ENCODE results near the gene ALDH1B1.

Gene ALDH1B1

GRCh38 chr9:38423973-38424843 lies 31.7 kb downstream of the ALDH1B1 start, which contains the start of gene IGFBPL1:
Gene IGFBPL1, minus strand, starts transcription at chr9:38424454. Its CDS starts 30 bp downstream, at chr9:38424424.
- Histone ChIP-seq H3K27ac (ENCODE audit: low read length) (no peak within 1 kb of the TSS), H3K4me3 (ENCODE audit: low read length) (peak within 1 kb of the TSS; percentile 47), H3K36me3 (ENCODE audit: control insufficient read depth, insufficient read depth, low read length) (no peaks in the 10 kb centered on the region), H3K4me1 (ENCODE audit: control insufficient read depth, insufficient read depth, low read length) (peaks cover 5% of the 10 kb centered on the region), H3K9me3 (ENCODE audit: control insufficient read depth, insufficient read depth, low read length) (no peaks in the 10 kb centered on the region), H3K27me3 (ENCODE audit: control insufficient read depth, insufficient read depth, low read length) (peaks cover 12% of the 10 kb centered on the region; the same call in 1 of the 2 replicates)
- no CpG with 5 or more reads among the region's 115 CpGs for WGBS (ENCODE audit: insufficient coverage, insufficient read length)
- no peak for DNase-seq (ENCODE audit: low read depth, low spot score)

DNA sequence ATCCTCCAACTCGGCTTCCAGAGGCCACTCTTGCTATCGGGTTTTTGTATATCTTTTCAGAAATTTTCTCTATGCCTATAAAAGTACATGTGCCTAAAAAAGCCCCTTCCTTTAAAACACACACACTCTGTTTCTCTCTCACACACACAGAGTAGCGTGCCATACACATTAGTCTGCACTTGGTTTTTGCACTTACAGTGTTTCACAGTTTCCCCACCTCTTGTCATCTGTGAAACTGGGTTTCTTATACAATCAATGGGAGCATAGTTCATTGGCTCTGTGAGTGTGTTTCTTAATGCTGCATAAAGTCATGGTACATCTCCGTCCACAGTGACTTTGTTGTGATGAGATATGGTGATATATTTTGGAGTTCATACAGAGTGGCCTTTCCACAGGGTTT lies 32.4 kb downstream of the ALDH1B1 start:
- no peaks in the 10 kb centered on the region for H3K9me3 ChIP-seq (ENCODE audit: control insufficient read depth, insufficient read depth, low read length)
- H3K27ac ChIP-seq (ENCODE audit: low read length): no peak overlapping the region
- WGBS (ENCODE audit: insufficient coverage, insufficient read length): no CpG with 5 or more reads among the region's 4 CpGs
- peaks cover 12% of the 10 kb centered on the region; the same call in 1 of the 2 replicates for H3K27me3 ChIP-seq (ENCODE audit: control insufficient read depth, insufficient read depth, low read length)
- peaks cover 5% of the 10 kb centered on the region for H3K4me1 ChIP-seq (ENCODE audit: control insufficient read depth, insufficient read depth, low read length)
- H3K4me3 ChIP-seq (ENCODE audit: low read length): no peak overlapping the region
- H3K36me3 ChIP-seq (ENCODE audit: control insufficient read depth, insufficient read depth, low read length): no peaks in the 10 kb centered on the region
- no peak for DNase-seq (ENCODE audit: low read depth, low spot score)

DNA sequence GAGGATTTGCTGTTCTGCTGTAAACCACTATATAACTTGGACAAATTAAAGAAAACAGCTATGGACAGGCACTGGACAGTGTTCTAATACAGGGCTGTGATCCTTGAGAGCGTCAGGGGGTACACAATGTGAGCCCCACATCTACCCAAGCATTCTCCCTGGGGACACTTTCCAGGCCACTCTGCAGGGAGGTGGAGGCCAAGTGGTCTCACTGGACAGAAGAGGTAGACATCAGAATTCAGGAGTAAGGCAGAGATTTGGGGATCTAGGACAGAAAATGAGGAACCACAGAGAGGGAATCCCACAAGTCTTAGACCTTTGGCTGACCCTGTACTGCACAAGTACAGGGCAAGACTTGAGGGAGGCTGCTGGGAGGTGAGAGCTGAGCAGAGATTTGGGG lies 35.6 kb downstream of the ALDH1B1 start:
- DNase-seq (ENCODE audit: low read depth, low spot score): no peak
- no peak overlapping the region for H3K27ac ChIP-seq (ENCODE audit: low read length)
- H3K9me3 ChIP-seq (ENCODE audit: control insufficient read depth, insufficient read depth, low read length): no peaks in the 10 kb centered on the region
- no peaks in the 10 kb centered on the region for H3K36me3 ChIP-seq (ENCODE audit: control insufficient read depth, insufficient read depth, low read length)
- peaks cover 12% of the 10 kb centered on the region; the same call in 1 of the 2 replicates for H3K27me3 ChIP-seq (ENCODE audit: control insufficient read depth, insufficient read depth, low read length)
- WGBS (ENCODE audit: insufficient coverage, insufficient read length): no CpG with 5 or more reads among the region's 1 CpG
- H3K4me3 ChIP-seq (ENCODE audit: low read length): no peak overlapping the region
- H3K4me1 ChIP-seq (ENCODE audit: control insufficient read depth, insufficient read depth, low read length): peaks cover 2% of the 10 kb centered on the region; the same call in 1 of the 2 replicates

GRCh38 chr9:38431116-38431515 lies 38.6 kb downstream of the ALDH1B1 start:
- no peak for DNase-seq (ENCODE audit: low read depth, low spot score)
- no peaks in the 10 kb centered on the region for H3K4me1 ChIP-seq (ENCODE audit: control insufficient read depth, insufficient read depth, low read length)
- no peaks in the 10 kb centered on the region for H3K27me3 ChIP-seq (ENCODE audit: control insufficient read depth, insufficient read depth, low read length)
- H3K27ac ChIP-seq (ENCODE audit: low read length): no peak overlapping the region
- H3K9me3 ChIP-seq (ENCODE audit: control insufficient read depth, insufficient read depth, low read length): no peaks in the 10 kb centered on the region
- no peaks in the 10 kb centered on the region for H3K36me3 ChIP-seq (ENCODE audit: control insufficient read depth, insufficient read depth, low read length)
- no peak overlapping the region for H3K4me3 ChIP-seq (ENCODE audit: low read length)
- WGBS (ENCODE audit: insufficient coverage, insufficient read length): no CpG with 5 or more reads among the region's 4 CpGs

GRCh38 chr9:38432922-38433510 lies 40.5 kb downstream of the ALDH1B1 start:
- DNase-seq (ENCODE audit: low read depth, low spot score): no peak
- Histone ChIP-seq H3K27ac (ENCODE audit: low read length) (no peak overlapping the region), H3K4me3 (ENCODE audit: low read length) (no peak overlapping the region), H3K36me3 (ENCODE audit: control insufficient read depth, insufficient read depth, low read length) (no peaks in the 10 kb centered on the region), H3K27me3 (ENCODE audit: control insufficient read depth, insufficient read depth, low read length) (no peaks in the 10 kb centered on the region), H3K4me1 (ENCODE audit: control insufficient read depth, insufficient read depth, low read length) (no peaks in the 10 kb centered on the region), H3K9me3 (ENCODE audit: control insufficient read depth, insufficient read depth, low read length) (no peaks in the 10 kb centered on the region)
- no CpG with 5 or more reads among the region's 3 CpGs for WGBS (ENCODE audit: insufficient coverage, insufficient read length)

DNA sequence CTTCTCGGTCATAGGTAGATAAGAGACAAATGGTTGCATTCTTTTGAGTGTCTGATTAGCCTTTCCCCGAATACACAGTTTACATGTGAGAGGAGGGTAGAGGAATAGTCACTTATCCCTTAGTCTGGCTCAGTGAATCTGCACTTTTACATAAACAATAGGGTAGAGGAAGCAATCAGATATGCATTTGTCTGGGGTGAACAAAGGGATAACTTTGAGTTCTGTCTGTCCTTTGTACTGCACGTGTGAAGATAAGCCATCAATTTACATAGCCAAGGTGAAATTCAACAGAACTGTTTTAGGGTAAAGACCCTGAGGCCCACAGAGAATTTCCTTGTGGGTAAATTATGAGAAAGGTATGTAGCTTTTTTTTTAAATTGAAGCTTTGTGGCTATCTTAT lies 41.9 kb downstream of the ALDH1B1 start:
- Histone ChIP-seq H3K9me3 (ENCODE audit: control insufficient read depth, insufficient read depth, low read length) (no peaks in the 10 kb centered on the region), H3K4me1 (ENCODE audit: control insufficient read depth, insufficient read depth, low read length) (no peaks in the 10 kb centered on the region), H3K27me3 (ENCODE audit: control insufficient read depth, insufficient read depth, low read length) (no peaks in the 10 kb centered on the region), H3K4me3 (ENCODE audit: low read length) (no peak overlapping the region), H3K36me3 (ENCODE audit: control insufficient read depth, insufficient read depth, low read length) (no peaks in the 10 kb centered on the region), H3K27ac (ENCODE audit: low read length) (no peak overlapping the region)
- no CpG with 5 or more reads among the region's 3 CpGs for WGBS (ENCODE audit: insufficient coverage, insufficient read length)
- no peak for DNase-seq (ENCODE audit: low read depth, low spot score)

DNA sequence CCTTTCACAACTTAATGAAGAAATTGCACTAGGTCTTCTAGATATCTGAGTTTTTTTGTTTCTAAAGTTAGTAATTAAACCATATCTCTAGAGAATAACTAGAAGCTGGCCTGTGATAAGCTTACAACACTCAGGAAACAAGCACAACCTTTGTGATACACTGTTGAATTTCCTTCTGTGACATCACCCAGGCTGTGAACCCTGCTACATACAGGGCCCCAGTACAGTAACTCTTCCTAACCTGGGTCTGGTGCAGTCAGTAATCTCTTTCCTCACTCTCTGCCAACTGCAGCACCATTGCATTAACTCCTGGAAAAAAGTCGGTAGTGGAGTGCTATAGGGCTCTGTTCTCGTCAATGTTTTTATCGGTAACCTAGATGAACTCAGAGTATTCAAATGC lies 42.4 kb downstream of the ALDH1B1 start:
- Histone ChIP-seq H3K27ac (ENCODE audit: low read length) (no peak overlapping the region), H3K4me3 (ENCODE audit: low read length) (no peak overlapping the region), H3K36me3 (ENCODE audit: control insufficient read depth, insufficient read depth, low read length) (no peaks in the 10 kb centered on the region), H3K4me1 (ENCODE audit: control insufficient read depth, insufficient read depth, low read length) (no peaks in the 10 kb centered on the region), H3K9me3 (ENCODE audit: control insufficient read depth, insufficient read depth, low read length) (no peaks in the 10 kb centered on the region), H3K27me3 (ENCODE audit: control insufficient read depth, insufficient read depth, low read length) (no peaks in the 10 kb centered on the region)
- WGBS (ENCODE audit: insufficient coverage, insufficient read length): no CpG with 5 or more reads among the region's 3 CpGs
- DNase-seq (ENCODE audit: low read depth, low spot score): no peak

DNA sequence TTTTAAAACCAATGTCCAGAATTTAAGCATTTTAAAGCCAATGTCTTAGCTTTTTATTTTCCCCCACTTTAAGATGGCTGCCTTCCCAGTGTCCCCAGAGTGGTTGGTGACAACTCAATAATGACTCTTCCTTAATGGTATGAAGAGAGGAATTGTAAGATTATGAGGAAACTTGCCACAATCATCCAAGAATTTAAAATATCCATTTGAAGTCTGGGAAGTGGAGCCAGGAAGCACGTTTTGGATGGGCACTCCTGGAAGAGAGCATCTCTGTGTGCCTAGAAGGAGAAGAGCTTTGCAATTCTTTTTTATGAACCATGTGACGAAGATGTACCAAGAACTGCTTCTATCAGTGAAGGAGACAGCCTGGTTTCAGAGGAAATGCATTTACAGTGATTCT lies 43.0 kb downstream of the ALDH1B1 start:
- Histone ChIP-seq H3K9me3 (ENCODE audit: control insufficient read depth, insufficient read depth, low read length) (no peaks in the 10 kb centered on the region), H3K27me3 (ENCODE audit: control insufficient read depth, insufficient read depth, low read length) (no peaks in the 10 kb centered on the region), H3K4me3 (ENCODE audit: low read length) (no peak overlapping the region), H3K27ac (ENCODE audit: low read length) (no peak overlapping the region), H3K4me1 (ENCODE audit: control insufficient read depth, insufficient read depth, low read length) (no peaks in the 10 kb centered on the region), H3K36me3 (ENCODE audit: control insufficient read depth, insufficient read depth, low read length) (no peaks in the 10 kb centered on the region)
- WGBS (ENCODE audit: insufficient coverage, insufficient read length): no CpG with 5 or more reads among the region's 2 CpGs
- DNase-seq (ENCODE audit: low read depth, low spot score): no peak

GRCh38 chr9:38436708-38437107 lies 44.2 kb downstream of the ALDH1B1 start:
- Histone ChIP-seq H3K9me3 (ENCODE audit: control insufficient read depth, insufficient read depth, low read length) (no peaks in the 10 kb centered on the region), H3K27ac (ENCODE audit: low read length) (no peak overlapping the region), H3K27me3 (ENCODE audit: control insufficient read depth, insufficient read depth, low read length) (no peaks in the 10 kb centered on the region), H3K36me3 (ENCODE audit: control insufficient read depth, insufficient read depth, low read length) (no peaks in the 10 kb centered on the region), H3K4me3 (ENCODE audit: low read length) (no peak overlapping the region), H3K4me1 (ENCODE audit: control insufficient read depth, insufficient read depth, low read length) (no peaks in the 10 kb centered on the region)
- no CpG with 5 or more reads among the region's 2 CpGs for WGBS (ENCODE audit: insufficient coverage, insufficient read length)
- DNase-seq (ENCODE audit: low read depth, low spot score): no peak

GRCh38 chr9:38437193-38437823 lies 44.8 kb downstream of the ALDH1B1 start:
- no CpG with 5 or more reads among the region's 11 CpGs for WGBS (ENCODE audit: insufficient coverage, insufficient read length)
- H3K27ac ChIP-seq (ENCODE audit: low read length): no peak overlapping the region

More at GRCh38 chr9:38437193-38437823, 44.8 kb downstream of the ALDH1B1 start:
- Histone ChIP-seq H3K9me3 (ENCODE audit: control insufficient read depth, insufficient read depth, low read length) (no peaks in the 10 kb centered on the region), H3K36me3 (ENCODE audit: control insufficient read depth, insufficient read depth, low read length) (no peaks in the 10 kb centered on the region), H3K4me1 (ENCODE audit: control insufficient read depth, insufficient read depth, low read length) (no peaks in the 10 kb centered on the region), H3K27me3 (ENCODE audit: control insufficient read depth, insufficient read depth, low read length) (no peaks in the 10 kb centered on the region), H3K4me3 (ENCODE audit: low read length) (no peak overlapping the region)
- DNase-seq (ENCODE audit: low read depth, low spot score): no peak

Data from iPS DF 6.9 (cell line).